OCI-LY1 (cell line): Measurements from ENCODE around the gene LBHD2.

Experiments used
- EZH2 ChIP-seq: fragments of 200-600 bp; sonication (generic), shearing (Covaris generic); IDR thresholded peaks from 2 replicates; pipeline ENCODE4 v1.8.0; 2017; ENCODE audit warnings: borderline replicate concordance, mixed run types, mild to moderate bottlenecking, antibody characterized with exemption, low read length, moderate library complexity, mixed read lengths
- TF ChIP-seq, protein P1 (sequence below): fragments of 200-600 bp; sonication (generic), shearing (Covaris generic); IDR thresholded peaks from 2 replicates; pipeline ENCODE4 v1.5.1; 2017; ENCODE audit warnings: mild to moderate bottlenecking, antibody characterized with exemption, low read length, moderate library complexity, mixed read lengths

- TF ChIP-seq, protein P1, sequence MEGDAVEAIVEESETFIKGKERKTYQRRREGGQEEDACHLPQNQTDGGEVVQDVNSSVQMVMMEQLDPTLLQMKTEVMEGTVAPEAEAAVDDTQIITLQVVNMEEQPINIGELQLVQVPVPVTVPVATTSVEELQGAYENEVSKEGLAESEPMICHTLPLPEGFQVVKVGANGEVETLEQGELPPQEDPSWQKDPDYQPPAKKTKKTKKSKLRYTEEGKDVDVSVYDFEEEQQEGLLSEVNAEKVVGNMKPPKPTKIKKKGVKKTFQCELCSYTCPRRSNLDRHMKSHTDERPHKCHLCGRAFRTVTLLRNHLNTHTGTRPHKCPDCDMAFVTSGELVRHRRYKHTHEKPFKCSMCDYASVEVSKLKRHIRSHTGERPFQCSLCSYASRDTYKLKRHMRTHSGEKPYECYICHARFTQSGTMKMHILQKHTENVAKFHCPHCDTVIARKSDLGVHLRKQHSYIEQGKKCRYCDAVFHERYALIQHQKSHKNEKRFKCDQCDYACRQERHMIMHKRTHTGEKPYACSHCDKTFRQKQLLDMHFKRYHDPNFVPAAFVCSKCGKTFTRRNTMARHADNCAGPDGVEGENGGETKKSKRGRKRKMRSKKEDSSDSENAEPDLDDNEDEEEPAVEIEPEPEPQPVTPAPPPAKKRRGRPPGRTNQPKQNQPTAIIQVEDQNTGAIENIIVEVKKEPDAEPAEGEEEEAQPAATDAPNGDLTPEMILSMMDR: no peak
- no peak for TF ChIP-seq EZH2
Measured at GRCh38 chr14:103109535-103110441, 25.8 kb downstream of the LBHD2 start.
